ENCODE results near the gene SEC14L3. TPM values are rescaled to one million over a fixed set of nuclear protein-coding genes. Genes with fewer than 3 reads are reported as not detected.

SEC14L3 gene
- total RNA-seq, 2 experiments from 2014 or later: not detected

DNA sequence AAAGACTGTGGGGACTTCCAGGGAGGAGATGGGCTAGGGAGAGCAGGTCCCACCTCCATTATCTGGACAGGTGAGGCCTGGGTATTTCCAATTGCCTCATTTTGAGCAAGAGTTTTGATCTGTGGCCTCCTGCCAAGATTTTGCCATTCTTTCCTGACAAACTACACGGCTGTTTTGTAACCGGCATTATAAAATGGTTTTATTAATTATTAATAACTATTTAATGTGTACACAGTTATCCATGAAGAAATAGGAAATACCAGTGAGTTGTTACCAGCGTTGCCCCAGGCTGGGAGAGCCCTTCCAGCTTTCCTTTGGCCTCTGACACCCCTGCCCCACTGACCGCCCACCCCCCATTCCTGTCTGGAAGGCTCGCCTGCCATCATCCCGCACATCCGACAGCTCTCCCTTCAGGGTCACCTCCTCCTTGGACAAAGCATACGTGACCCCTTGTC, 14.9 kb upstream of the SEC14L3 start:
- ChIA-PET POLR2A (no interaction called here), CTCF (ENCODE audit: unreplicated experiment) (no interaction called here)
- intact Hi-C loops (cut with micrococcal nuclease; ENCODE audit: unreplicated experiment): loop anchor here (10.0 kb wide), 1 partner anchor 202 kb away; the partner anchor contains the start of gene CASTOR1
- Histone ChIP-seq H4K20me1 (ENCODE audit: insufficient read depth, low read length) (no peaks in the 10 kb centered on the region), H3K27ac (ENCODE audit: low read depth, low read length, poor library complexity, severe bottlenecking) (no peak overlapping the region), H2AFZ (ENCODE audit: low read length) (no peak overlapping the region), H3K4me2 (ENCODE audit: low read length) (no peak overlapping the region), H3K36me3 (ENCODE audit: insufficient read depth, low read length) (no peaks in the 10 kb centered on the region), H3K4me1 (ENCODE audit: insufficient read depth, low read length, poor library complexity, severe bottlenecking) (no peaks in the 10 kb centered on the region), H3K9me3 (ENCODE audit: low read length) (no peaks in the 10 kb centered on the region), H3K79me2 (ENCODE audit: insufficient read depth, low read depth, low read length) (no peaks in the 10 kb centered on the region), H3K9me2 (ENCODE audit: insufficient read depth, low read length) (no peaks in the 10 kb centered on the region), H3K4me3 (ENCODE audit: low read depth, low read length, poor library complexity, severe bottlenecking) (no peak overlapping the region)
- no peak for TF ChIP-seq EZH2phosphoT487 (IDR thresholded peaks at IDR 0.05; ENCODE audit: borderline replicate concordance, low read depth, low read length)
- TF ChIP-seq, protein P1, sequence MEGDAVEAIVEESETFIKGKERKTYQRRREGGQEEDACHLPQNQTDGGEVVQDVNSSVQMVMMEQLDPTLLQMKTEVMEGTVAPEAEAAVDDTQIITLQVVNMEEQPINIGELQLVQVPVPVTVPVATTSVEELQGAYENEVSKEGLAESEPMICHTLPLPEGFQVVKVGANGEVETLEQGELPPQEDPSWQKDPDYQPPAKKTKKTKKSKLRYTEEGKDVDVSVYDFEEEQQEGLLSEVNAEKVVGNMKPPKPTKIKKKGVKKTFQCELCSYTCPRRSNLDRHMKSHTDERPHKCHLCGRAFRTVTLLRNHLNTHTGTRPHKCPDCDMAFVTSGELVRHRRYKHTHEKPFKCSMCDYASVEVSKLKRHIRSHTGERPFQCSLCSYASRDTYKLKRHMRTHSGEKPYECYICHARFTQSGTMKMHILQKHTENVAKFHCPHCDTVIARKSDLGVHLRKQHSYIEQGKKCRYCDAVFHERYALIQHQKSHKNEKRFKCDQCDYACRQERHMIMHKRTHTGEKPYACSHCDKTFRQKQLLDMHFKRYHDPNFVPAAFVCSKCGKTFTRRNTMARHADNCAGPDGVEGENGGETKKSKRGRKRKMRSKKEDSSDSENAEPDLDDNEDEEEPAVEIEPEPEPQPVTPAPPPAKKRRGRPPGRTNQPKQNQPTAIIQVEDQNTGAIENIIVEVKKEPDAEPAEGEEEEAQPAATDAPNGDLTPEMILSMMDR (conservative IDR thresholded peaks at IDR 0.05; ENCODE audit: low read length): no peak
- no peak for DNase-seq (ENCODE audit: low spot score)
- BruUV-seq (replicated peaks): no TSS peak

DNA sequence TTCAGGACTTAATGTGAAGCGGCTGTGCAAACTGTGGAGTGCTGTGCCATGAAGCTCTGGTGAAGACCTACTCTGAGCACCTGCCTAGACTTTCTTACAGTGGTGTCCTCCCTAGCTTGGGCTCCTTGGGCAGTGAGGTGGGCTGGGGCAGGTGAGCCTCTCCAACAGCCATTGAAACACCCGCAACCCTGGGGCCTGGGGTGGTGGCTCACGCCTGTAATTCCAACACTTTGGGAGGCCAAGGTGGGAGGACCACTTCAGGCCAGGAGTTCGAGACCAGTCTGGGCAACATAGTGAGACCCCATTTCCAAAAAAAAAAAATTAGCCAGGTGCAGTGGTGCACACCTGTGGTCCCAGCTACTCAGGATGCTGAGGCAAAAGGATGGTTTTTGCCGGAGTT, 14.3 kb upstream of the SEC14L3 start:
- Histone ChIP-seq H2AFZ (ENCODE audit: low read length) (no peak overlapping the region), H3K36me3 (ENCODE audit: insufficient read depth, low read length) (no peaks in the 10 kb centered on the region), H4K20me1 (ENCODE audit: insufficient read depth, low read length) (no peaks in the 10 kb centered on the region), H3K4me1 (ENCODE audit: insufficient read depth, low read length, poor library complexity, severe bottlenecking) (no peaks in the 10 kb centered on the region), H3K79me2 (ENCODE audit: insufficient read depth, low read depth, low read length) (no peaks in the 10 kb centered on the region), H3K4me3 (ENCODE audit: low read depth, low read length, poor library complexity, severe bottlenecking) (no peak overlapping the region), H3K9me3 (ENCODE audit: low read length) (no peaks in the 10 kb centered on the region), H3K4me2 (ENCODE audit: low read length) (no peak overlapping the region), H3K27ac (ENCODE audit: low read depth, low read length, poor library complexity, severe bottlenecking) (no peak overlapping the region), H3K9me2 (ENCODE audit: insufficient read depth, low read length) (no peaks in the 10 kb centered on the region)
- intact Hi-C loops (cut with micrococcal nuclease; ENCODE audit: unreplicated experiment): loop anchor here (10.0 kb wide), 1 partner anchor 201 kb away; the partner anchor contains the start of gene CASTOR1
- CTCF ChIA-PET (ENCODE audit: unreplicated experiment): interaction anchor here (0.6 kb wide), 1 partner anchor 448 kb away, joined by 3 read pairs; no protein-coding TSS in a partner anchor
- DNase-seq (ENCODE audit: low spot score): no peak
- BruUV-seq (replicated peaks): no TSS peak
- POLR2A ChIA-PET: no interaction called here
- TF ChIP-seq, protein P1 (conservative IDR thresholded peaks at IDR 0.05; ENCODE audit: low read length): no peak
- no peak for TF ChIP-seq EZH2phosphoT487 (IDR thresholded peaks at IDR 0.05; ENCODE audit: borderline replicate concordance, low read depth, low read length)

DNA sequence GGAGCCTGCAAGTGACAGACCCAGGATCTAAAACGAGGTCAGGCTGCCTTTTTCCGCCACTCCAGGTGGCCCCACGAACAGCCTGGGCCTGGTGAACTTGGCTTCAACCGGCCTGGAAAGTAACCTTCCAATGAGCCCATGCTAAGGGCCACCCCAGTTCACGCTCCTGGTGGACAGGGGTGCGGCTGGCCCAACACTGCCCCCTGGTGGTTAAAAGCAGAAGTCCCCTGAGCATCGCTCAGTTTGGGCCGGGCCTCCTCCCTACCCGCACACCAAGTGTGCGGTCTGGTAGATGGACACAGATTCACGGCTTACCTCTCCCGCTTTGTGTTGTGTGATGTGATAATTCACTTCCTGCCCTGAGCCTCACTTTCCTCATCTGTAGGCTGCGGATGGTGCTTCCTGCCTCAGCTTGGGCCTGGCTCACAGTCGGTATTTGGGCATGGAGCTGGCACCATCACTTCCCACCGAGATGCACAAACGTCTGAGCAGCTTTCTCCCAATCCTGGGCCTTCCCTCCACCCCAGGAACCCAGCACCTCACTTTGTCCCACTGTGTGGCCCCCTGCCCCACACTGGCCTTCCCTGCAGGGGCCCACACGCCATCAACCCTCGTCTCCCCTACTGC, 13.7 kb upstream of the SEC14L3 start:
- Histone ChIP-seq H3K4me3 (ENCODE audit: low read depth, low read length, poor library complexity, severe bottlenecking) (no peak overlapping the region), H4K20me1 (ENCODE audit: insufficient read depth, low read length) (no peaks in the 10 kb centered on the region), H3K36me3 (ENCODE audit: insufficient read depth, low read length) (no peaks in the 10 kb centered on the region), H2AFZ (ENCODE audit: low read length) (no peak overlapping the region), H3K27ac (ENCODE audit: low read depth, low read length, poor library complexity, severe bottlenecking) (no peak overlapping the region), H3K4me1 (ENCODE audit: insufficient read depth, low read length, poor library complexity, severe bottlenecking) (no peaks in the 10 kb centered on the region), H3K79me2 (ENCODE audit: insufficient read depth, low read depth, low read length) (no peaks in the 10 kb centered on the region), H3K9me2 (ENCODE audit: insufficient read depth, low read length) (no peaks in the 10 kb centered on the region), H3K9me3 (ENCODE audit: low read length) (no peaks in the 10 kb centered on the region), H3K4me2 (ENCODE audit: low read length) (no peak overlapping the region)
- intact Hi-C loops (cut with micrococcal nuclease; ENCODE audit: unreplicated experiment): loop anchor here (2.0 to 10.0 kb wide), 3 partner anchors 41 to 201 kb away; partner anchors contain the start of gene CASTOR1
- ChIA-PET POLR2A (interaction anchor here (0.7 kb wide), 1 partner anchor 113 kb away, joined by 3 read pairs; no protein-coding TSS in a partner anchor), CTCF (ENCODE audit: unreplicated experiment) (interaction anchor here (0.6 kb wide), 1 partner anchor 449 kb away, joined by 3 read pairs; no protein-coding TSS in a partner anchor)
- no peak for TF ChIP-seq EZH2phosphoT487 (IDR thresholded peaks at IDR 0.05; ENCODE audit: borderline replicate concordance, low read depth, low read length)
- TF ChIP-seq, protein P1 (conservative IDR thresholded peaks at IDR 0.05; ENCODE audit: low read length): peak; percentile 89
- BruUV-seq (replicated peaks): no TSS peak
- DNase-seq (ENCODE audit: low spot score): peak; percentile 59

All from OCI-LY7 (cell line).